Stimulated activated CD8-positive, alpha-beta memory T cell treated with anti-CD3 and anti-CD28 coated beads, Interleukin-15, amount 100 ng/mL, for 24 hours (primary cell): ENCODE data around the gene FBXW11.
"Not testable (repeated sequence)": the region's sequence is repeated elsewhere in the genome, so short reads cannot be mapped to it uniquely, and the experiment has no call there.

ENCODE experiments used
- DNase-seq: peaks from one replicate; pipeline ENCODE4 v3.0.0-alpha.2; 2020; ENCODE audit warnings: low read depth

Gene FBXW11

GRCh38 chr5:171908638-171909037, 97.8 kb downstream of the FBXW11 start:
- no peak for DNase-seq

- no peak for DNase-seq
Observed at GRCh38 chr5:171907725-171908343, 98.6 kb downstream of the FBXW11 start.

- no peak for DNase-seq
Observed at GRCh38 chr5:171906703-171907590, 99.5 kb downstream of the FBXW11 start.

- DNase-seq = no peak
Observed at GRCh38 chr5:171906066-171906570, 100.3 kb downstream of the FBXW11 start.

- DNase-seq = no peak
Observed at GRCh38 chr5:171904886-171905285, 101.6 kb downstream of the FBXW11 start.

- DNase-seq = no peak
Observed at GRCh38 chr5:171901764-171902163, 104.7 kb downstream of the FBXW11 start.

- no peak for DNase-seq
Observed at GRCh38 chr5:171899792-171900191, 106.6 kb downstream of the FBXW11 start.

- no peak for DNase-seq
Observed at GRCh38 chr5:171898879-171899278, 107.6 kb downstream of the FBXW11 start.

DNA sequence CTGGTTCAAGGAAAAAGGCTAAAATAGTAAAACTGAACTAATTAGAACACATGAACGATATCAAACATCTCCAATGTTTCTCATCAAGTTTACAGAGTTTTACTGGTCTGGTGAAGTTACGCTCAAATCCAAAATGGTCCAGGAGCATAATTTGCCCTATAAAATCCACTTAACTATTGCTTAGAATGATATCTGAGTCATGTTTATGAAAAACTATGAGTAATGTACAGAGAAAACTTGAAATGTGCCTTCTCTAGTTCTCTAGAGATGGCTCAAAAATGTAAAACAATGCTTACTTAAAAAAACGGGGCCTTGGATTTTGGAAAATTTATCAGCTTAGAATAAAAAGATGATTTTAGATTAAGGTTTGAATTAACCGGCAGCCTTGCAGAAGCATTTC, 108.1 kb downstream of the FBXW11 start:
- DNase-seq = no peak

DNA sequence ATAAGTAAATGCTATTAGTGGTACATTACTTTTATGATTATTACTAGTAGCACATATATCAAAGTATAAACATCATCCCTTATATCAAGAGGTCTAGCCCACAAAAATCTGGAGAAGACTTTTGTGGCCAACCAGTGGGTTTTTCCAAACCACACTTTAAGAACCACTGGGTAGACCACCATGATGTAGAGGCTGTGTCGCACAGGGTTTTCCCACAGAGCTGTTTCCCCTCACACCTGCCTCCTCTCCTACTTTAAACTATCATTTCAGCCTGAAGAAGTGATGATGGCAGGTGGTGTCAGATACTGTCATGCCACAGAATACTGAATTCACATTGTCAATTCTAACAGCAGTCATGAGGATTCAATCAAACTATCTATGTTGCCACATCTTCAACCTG, 109.2 kb downstream of the FBXW11 start:
- DNase-seq = no peak

DNA sequence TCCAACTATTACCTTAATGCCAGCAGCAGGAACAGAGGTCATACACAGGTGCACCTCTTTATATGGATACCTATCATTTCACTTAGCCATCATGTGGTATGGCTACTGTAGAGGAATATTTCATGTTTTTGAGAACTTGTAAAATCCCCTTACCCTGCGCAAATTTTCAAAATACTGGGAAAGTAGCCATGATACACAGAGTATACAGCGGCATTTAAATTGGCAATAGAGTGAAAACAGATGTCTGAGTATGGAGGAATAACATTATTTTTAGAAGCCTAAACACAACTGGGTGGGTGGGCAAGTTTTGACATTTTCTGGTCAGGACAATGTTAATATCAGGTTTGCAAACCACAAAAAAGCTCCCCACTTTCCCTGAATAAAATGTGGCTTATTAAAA, 111.4 kb downstream of the FBXW11 start:
- DNase-seq = no peak

DNA sequence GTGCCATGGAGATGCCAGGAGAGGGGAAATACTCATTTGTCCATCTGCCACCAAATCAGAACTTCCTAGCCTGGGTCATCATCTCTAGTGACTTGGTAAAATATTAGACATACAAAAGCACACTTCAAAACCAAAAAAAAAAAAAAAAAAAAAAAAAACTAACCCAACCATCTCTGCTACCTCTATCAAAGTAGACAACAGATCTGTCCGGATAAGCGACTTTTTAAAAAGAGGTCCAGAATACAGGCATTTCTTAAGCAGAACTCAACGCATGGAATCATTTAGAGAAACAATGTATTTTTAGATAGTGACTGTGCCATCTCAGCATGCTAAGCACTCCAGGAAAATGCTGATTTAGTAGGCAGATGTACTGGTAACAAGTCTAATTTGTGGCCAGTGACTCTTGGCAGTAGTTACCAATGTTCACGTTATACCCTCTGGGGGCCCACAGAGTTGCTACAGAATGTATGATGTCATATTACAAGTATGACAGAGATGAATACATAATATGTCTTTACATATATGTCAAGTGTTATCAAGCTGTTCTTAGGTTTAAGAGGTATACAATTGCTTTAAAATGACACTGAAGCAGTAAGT, 113.0 kb downstream of the FBXW11 start:
- no peak for DNase-seq

DNA sequence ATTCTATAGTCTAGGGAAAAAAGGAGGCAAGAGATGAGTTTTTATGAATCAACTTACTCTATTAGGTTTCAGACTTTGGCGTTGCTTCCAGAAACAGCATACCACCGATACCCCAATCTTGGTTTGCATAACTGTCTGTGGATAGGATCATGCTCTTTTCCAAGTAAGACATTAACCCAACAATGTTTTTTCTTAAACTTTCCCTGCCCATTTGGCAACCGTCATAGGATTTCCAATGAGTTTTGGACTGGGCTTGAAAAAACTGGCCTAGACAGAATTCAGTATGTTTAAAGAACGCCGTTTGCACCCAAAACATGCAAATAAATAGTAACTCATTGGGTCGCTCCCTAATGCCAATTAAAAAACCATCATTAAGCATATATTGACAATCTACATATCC, 114.8 kb downstream of the FBXW11 start:
- no peak for DNase-seq

DNA sequence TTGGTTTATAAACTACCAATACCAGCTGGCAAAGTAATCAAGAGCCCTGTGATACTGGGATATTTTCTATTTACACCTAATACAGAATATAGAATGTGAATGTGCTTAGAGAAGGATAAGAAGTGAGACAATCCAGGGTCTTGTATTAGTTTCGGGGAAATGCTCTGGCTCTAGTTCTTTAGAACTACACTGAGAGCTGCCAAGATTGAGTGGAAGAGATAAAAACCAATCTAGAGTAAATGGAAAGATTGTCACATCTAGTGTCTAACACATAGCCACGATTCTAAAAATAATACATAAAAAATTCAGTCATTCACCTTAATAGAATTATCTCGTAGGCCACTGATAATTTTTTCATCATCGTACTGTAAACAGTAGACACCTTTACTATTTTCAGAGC, 115.3 kb downstream of the FBXW11 start:
- no peak for DNase-seq

DNA sequence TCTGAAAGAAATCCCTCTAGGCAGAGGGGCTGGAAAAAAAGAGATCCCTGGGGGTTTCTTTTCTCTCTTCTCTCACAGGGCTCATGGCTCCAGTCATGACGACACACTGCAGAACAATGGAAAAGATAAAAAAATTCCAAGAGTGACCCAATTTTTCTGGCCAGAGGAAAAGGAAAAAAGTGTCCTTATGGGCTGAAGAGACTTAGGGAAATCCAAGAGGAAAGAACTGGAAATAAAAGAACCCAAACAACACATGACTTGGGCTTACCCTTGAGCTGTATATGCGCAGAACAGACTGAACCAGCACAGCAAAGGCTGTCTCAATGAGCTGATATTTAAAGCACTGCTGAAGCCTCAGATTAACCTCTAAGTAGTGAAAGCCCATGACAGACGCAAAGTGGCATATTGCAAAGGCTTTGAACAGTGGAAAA, 118.4 kb downstream of the FBXW11 start:
- no peak for DNase-seq

- DNase-seq = not testable (repeated sequence)
Observed at GRCh38 chr5:171886037-171886436, 120.4 kb downstream of the FBXW11 start.

DNA sequence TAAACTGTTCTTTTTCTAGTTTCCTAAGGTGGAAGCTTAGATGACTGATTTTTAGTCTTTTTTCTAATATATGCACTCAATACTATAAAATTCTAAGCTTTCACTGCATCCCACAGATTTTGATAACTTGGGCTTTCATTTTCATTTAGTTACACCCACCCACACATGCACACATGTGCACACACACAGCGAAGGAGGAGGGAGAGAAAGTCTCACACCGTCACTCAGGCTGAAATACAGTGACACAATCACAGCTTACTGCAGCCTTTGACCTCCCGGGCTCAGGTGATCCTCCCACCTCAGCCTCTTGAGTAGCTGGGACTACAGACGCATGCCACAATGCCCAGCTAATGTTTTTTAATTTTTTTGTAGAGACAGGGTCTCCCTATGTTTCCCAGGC, 124.3 kb downstream of the FBXW11 start:
- no peak for DNase-seq

DNA sequence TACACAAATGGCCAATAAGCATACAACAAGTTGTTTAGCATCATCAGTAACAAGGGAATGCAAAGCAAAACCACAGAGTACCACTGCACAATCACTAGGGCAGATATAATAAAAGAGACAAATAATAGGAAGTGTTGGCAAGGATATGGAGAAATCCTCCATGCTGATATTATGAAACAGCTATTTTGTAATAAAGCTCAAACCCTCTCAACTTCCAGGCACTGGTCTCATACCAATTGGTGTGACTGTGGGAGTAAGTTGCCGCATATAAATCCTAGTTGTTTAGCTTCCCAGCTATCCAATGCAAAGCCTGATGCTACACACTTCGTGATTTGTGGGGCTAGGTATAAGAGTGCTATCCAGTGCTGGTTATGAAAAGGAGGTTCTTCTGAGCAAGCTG, 132.2 kb downstream of the FBXW11 start:
- DNase-seq = no peak

- no peak for DNase-seq
Observed at GRCh38 chr5:171872666-171873065, 133.8 kb downstream of the FBXW11 start.

- no peak for DNase-seq
Observed at GRCh38 chr5:171871711-171872110, 134.7 kb downstream of the FBXW11 start.

DNA sequence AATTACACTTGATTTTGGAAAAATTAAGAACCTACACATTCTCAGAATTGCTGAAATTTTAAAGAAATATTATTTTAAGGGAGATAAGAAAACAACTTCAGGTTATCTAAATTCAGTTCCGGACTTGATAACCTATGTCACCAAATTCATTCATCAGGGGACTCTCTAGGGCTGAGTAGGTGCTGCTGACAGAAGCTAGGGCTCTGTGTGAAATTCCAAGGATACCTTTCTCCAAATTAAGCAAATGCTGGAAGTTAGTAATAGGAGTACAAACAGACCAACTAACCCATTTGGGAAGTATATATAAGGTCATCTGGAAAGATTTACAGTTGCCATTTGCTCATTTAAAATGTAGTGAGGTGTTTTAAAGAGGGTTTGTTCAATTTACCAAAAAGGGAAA, 136.5 kb downstream of the FBXW11 start:
- DNase-seq = no peak

- DNase-seq = no peak
Observed at GRCh38 chr5:171868236-171868635, 138.2 kb downstream of the FBXW11 start.

DNA sequence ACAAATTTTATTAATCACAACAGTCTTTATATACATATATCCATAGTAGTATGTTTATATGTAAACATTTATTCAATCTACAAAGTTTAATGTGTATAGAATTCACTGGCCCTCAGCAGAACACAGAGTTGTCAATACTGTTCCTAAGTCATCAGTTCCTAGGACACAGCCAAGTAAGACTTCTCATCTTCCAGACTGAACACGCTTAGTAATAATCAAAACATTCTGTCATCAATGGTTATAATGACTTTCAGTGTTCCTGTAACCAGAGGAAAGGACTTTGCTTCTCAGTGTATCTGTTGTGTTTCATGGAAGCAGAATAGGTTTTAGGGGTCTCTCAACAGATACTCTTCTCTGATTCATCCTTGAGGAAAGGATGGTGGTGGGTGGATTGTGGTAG, 138.7 kb downstream of the FBXW11 start:
- no peak for DNase-seq
